ENCODE results near the gene PAGE3. TPM values are rescaled to one million over a fixed set of nuclear protein-coding genes. Genes with fewer than 3 reads are reported as not detected.

The PAGE3 gene, protein sequence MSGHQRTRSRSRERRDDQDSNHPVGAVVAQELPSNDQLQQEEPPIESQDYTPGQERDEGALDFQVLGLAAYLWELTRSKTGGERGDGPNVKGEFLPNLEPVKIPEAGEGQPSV
- total RNA-seq: not detected

DNA sequence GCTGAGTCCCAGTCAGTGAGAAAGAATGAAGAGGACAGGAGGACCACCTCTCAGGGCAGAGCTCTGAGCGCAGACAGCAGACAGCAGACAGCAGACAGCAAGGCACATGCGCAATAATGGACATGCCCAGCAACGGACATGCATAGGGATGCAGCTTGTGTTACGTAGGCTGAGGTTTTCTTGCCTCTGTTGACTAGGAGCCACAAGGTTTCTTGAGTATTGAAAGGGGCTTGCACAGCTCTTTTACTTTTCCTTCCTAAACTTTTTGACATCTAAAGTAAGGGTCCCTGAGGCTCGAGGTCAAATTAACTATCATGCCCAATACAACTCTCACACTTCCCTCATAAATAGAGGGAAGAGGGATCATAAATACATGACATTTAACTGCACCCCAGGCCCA, at the start of gene PAGE3:
TSS of gene PAGE3 (minus strand) at position 101 of the 400 bp plus-strand sequence. CDS start 1,013 bp downstream, outside the sequence.
- no peak for ATAC-seq

DNA sequence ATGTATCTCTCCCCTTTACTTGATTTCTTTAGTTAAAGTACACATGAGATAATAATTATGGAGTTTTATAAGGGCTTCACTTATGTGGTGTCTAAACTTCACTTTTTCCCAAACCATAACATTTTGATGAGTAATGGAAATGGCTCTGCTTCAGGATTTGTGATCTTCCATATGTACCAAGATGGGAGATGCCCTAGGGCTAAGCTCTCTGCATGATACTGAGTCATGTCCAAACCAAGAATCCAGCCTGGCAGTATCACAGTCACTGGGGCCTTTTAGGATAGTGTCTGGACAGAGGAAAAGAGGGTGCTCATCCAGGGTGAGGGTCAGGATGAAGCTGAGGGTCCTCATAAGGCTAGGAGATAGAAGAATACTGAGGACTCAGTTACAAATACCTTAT, 47.9 kb upstream of the PAGE3 start:
- ATAC-seq: no peak

DNA sequence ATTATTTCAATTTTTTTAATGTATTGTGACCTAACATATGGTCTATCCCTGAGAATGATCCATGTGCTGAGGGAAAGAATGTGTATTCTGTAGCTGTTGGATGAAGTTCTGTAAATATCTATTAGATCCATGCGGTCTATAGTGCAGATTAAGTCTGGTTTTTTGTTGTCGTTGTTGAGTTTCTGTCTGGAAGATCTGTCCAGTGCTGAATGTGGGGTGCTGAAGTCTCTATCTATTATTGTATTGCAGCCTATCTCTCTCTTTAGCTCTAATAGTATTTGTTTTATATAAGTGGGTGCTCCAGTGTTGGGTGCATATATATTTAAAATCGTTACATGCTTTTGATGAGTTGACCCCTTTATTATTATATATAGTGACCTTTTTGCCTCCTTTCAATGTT, 26.2 kb upstream of the PAGE3 start:
- ATAC-seq: no peak

DNA sequence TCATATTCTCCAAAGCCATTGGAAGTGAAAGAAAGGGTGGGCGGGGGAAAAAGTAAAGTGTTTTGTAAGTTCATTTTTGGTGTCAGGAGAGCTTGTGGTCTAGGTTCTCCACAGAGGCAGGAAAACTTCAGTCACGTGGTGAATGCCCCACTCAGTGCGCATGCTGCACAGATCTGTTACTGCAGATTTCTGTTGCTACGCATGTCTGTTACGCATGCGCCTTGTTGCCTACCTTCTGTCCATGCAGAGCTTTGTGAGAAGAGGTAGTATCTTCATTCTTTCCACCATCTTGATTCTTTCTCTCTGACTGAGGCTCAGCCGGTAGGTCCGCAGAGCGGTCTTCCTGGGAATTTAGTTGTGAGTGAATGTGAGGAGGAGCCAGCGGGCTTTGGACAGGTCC, 15.1 kb upstream of the PAGE3 start:
- ATAC-seq: no peak

DNA sequence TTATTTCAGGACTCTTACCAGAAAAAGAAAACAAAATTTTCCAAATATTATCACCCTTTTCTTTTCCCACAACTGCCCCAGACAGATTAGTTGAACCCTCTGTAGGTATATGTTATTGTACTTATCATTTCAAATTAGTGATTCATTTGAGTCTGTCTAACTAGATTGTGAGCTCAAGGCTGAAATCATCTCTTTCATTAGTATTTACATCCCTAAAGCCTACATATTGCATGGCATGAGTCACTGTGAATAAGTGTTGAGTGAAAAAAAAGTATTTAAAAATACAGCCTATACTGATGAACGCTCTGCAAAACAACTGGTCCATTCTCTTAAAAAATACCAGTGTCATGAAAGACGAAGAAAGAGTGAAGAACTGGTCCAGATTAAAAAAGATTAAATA, 3.9 kb downstream of the PAGE3 start:
- no peak for ATAC-seq

DNA sequence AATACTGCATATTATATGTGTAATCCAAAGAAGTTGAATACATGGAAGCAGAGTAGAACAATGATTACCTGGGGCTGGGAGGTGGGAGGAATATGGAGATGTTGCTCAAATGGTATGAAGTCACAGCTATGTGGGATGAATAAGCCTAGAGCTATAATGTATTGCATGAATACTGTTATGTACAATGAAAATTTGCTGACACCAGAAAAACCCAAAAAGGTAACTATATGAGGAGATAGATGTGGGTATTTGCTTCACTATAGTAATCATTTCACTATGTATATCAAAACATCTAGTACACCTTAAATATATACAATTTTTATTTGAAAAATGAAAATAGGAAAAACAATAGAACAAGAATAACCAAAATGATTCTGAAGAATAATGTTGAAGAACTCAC, 11.2 kb downstream of the PAGE3 start:
- ATAC-seq: no peak

DNA sequence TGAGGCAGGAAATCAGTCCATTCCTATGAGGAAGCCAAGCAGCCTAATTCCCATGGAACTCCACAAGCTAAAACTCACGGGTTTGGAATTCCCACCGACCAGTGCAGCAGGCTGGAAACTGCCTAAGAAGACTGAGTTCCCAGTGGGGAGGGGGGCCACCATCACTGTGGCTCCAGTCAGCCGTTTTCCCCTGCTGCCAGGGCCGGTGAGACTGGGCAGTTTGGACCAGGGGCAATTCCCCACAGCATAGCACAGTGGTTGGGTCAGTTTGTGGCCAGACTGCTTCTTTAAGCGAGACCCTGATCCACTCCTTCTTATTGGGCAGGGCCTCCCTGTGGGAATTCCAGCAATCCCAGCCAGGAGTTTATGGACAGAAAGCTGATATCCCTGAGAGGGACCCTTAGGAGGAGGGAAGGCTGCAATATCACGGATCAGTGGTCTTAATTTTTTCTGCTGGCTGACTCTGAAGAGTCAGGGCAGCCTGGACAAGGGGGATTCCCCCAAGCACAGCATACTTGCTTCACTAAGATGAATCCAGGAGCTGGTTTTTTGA, 23.9 kb downstream of the PAGE3 start:
- no peak for ATAC-seq

DNA sequence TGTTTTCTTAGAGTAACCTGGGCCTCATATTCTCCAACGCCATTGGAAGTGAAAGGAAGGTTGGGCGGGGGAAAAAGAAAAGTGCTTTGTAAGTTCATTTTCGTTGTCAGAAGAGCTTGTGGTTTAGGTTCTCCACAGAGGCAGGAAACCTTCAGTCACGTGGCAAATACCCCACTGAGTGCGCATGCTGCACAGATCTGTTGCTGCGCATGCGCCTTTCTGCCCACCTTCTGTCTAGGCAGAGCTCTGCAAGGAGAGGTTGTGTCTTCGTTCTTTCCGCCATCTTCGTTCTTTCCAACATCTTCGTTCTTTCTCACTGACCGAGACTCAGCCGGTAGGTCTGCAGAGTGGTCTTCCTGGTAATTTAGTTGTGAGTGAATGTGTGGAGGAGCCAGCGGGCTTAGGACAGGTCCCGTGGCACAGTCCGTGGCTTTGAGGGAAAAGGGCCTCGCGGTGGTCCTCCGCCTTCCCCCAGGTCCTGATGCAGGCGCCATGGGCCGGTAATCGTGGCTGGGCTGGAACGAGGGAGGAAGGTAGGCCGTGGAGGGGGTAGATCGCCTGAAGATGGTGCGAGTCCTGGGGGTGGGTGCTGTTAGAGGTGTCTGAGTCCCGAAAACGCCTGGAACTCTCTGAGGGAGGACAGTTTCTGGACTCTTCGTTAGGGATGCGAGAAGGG, 44.5 kb downstream of the PAGE3 start, which contains the start of gene PAGE5:
TSS of gene PAGE5 (plus strand) at position 228 of the 676 bp plus-strand sequence. CDS start 1,037 bp downstream, outside the sequence.
- no peak for ATAC-seq

DNA sequence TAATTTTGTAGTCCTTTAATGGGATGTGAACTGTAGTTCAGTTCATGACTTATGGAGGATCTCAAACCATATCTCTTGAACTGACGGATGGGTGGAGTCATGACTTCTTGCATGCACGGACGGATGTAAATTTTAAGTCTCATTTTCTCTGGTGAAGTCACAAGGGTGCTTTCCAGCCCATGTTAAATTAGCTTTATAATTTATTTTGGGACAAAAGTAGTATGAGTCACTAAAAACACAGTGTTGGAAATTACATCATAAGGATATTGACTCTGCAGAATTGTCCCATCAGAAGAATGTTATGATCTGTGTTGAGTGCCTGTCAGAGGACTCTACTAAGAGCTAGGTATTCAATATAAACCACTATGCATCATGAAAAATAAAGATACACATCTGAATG, 51.3 kb downstream of the PAGE3 start:
- ATAC-seq: no peak

DNA sequence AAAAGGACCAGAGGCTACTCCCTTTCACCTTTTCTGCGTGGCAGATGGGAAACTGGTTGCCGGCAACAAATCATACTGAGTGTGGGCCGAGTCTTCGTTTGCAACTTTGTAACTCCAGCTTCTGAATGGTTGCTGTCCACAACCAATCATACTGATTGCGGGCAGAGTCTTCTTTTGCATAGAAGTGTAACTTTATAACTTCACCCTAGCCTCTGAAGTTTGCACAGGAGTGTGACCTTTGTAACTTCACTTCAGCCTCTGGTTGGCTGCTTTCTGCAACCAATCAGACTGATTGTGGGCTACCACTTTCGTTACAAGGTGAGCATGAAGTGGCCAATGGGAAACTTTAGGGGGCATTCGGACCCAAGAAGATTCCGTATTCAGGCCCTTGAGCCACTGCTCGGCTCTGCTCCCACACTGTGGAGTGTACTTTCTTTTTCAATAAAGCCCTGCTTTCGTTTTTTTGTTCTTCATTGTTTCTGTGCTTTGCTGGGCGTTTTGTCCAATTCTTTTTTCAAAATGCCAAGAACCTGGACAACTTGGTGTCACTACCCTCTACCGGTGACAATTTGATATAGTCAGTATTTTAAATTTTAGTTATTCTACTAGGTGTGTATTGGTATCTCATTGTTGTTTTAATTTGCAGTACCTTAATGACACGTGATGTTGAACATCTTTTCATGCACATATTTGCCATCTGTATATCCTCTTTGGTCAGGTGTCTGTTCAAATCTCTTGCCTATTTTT, 53.6 kb downstream of the PAGE3 start:
- no peak for ATAC-seq

Other genes starting within 250 kb of the PAGE3 start
- not detected for gene ALAS2, start 233.9 kb downstream of the PAGE3 start, total RNA-seq
- not detected for gene PAGE2B, start 189.9 kb downstream of the PAGE3 start, total RNA-seq
- gene PAGE2, start 175.9 kb downstream of the PAGE3 start, total RNA-seq: not detected
- gene PAGE5, start 44.6 kb downstream of the PAGE3 start, total RNA-seq: not detected
- gene MAGEH1, start 187.2 kb upstream of the PAGE3 start, total RNA-seq: 2.1 TPM
- gene USP51, start 224.9 kb upstream of the PAGE3 start, total RNA-seq: 0.40 TPM